Measurements from ENCODE around the gene HMGXB4.

HMGXB4 gene

GRCh38 chr22:35312198-35313059, 55.1 kb downstream of the HMGXB4 start:
- DNase-seq, result no peak

DNA sequence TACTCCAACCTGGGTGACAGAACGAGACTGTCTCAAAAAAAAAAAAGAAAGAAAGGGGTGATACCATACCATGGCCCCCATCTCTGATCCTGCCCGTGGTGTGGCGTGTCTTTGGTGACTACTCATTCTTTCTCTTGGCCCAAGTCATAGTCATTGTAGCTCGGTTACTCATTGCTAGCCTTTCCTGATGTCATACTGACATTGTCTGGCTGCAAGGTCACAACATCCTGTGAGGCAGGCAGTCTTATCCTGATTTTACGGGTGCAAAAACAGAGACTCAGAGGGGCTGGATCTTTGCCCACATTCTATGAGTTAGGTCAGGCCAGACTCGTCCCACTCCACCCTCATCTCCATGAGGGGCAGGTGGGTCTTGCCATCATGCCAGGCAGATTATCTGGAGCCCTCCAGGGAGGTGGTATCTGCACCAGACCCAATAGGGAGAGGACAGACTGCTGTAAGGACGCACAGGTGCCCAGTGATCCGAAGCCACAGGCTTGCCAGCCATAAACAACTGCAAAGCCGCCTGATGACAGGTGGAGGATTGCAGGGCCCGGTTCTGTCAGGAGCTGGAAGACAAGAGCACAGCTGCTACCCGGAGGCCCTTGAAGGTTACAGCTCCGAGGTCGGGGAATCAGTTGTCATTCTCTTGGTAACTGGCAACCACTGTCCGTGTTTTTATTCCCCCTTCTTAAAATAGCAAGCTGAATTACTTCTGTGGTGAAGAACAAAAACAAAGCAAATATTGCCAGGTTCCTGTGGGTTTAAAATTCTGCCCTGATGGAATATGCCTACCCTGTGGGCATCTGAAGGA, 56.2 kb downstream of the HMGXB4 start:
- no peak for DNase-seq

GRCh38 chr22:35314161-35314942, 57.1 kb downstream of the HMGXB4 start:
- DNase-seq, result no peak

DNA sequence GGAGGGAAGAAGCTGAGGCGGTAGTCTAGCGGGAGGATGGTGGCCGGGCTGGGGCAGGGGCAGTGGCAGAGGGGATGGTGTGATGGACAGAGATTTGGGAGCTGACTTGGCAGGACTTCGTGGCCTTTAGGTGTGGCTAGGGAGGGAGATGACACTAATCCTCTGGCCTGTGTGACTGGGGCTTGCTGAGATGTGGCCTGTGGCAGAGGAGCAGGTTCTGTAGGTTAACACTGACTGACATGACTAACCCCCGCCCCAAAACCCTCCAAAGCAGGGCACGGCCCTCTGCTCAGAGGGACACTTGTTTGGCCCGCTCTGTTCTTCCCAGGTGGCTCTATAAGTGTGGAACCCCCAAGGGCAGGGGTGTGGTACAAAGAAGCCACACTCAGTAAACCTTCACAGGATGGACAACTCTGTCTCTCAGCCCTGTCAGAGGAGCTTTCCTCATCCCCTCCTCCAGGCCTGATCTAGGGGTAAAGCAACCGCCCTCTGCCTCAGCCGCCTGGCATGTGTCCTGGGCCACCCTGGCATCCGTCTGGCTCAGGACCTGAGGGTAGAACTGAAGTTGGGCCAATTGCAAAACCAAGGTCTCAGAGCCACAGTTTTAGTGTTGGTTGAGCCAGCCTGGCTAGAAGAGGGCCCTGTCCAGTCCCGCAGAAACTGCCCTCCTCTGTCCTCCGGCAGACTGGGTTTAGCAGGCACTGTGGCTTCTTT, 58.0 kb downstream of the HMGXB4 start:
- DNase-seq, result no peak

DNA sequence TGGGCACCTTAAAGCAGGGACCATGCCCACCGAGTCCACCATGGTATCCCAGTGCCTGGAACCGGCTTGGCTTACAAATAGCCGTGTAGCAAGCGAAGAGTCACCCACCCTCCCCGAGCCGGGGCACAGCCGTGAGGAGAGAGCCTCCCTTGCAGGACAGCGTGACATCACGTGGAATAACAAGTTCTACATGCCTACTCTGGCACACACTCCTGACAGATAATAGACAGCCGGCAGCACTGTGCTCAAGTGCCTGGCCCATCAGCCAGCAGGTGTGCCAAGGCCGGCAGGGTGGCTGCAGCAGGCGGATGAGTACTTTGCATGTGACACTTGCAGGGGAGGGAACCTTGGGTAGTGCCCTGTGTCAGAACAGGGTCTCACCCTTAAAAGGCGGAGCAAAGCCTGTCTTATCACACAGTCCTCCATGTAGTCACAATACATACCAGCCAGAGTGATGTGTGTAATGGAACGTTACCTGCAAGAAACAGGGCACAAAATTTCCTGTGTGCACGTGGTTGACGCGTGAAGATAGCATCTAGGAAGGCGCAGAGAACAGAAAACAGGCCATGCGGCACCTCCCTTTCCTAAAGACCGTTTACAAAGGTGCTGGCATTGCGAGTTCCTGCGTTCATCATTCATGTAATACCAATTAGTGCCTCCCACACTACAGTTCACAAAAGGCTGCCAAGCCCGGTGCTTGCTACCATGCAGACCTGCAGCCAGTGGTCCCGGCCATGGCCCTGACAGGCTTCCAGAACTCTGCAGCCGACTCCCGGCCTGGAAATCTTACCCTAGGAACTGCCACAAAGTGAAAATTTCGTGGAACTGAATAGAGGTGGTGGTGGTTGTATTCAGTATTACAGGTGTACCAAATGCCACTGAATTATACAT, 58.8 kb downstream of the HMGXB4 start:
- no peak for DNase-seq

DNA sequence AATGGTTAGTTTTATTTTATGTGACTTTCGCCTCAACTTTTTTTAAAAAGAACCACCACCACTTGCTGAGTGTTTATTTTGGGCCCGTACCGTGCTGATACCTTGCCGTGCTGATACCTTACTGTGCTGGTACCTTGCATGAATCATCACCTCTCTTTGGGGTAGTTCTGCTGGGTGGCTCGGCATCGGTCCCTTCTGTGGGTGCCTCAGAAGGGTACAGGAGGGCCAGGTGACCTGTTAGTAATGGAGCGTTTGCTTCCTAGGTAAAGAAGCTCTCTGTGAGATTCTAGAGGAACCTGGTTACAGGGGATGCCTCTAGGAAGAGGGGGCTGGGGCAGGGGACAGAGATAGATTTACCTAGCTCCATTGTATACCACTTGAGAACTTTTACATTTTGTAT, 59.5 kb downstream of the HMGXB4 start:
- DNase-seq, result no peak

DNA sequence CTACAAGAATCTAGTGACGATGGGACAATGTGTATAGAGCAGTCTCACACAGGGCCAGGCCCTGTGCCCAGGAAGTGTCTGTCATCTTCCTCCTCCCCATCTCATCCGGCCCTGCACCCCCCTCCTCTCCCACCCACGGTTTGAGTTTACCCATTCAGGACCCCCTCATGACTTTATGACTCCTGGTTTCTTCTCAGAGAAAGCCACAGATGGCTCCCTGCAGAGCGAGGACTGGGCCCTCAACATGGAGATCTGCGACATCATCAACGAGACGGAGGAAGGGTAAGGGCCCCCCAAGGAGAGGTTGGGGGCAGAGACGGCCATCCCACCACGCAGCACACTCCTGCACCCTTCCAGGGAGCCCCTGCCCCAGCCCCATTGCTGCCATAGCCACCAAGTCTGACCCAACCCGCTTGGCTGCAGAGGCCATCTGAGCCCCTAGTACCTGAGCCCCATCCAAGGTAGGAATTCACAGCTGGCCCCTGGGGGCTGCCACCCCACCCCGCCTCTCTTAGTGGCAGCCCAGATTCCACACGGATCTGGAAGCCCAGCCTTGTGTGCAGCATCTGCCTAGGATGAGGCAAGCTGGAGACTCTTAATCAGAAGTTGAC, 60.5 kb downstream of the HMGXB4 start:
- no peak for DNase-seq

- DNase-seq, result no peak
These were observed 61.3 kb downstream of the HMGXB4 start for GRCh38 chr22:35318346-35319215.

DNA sequence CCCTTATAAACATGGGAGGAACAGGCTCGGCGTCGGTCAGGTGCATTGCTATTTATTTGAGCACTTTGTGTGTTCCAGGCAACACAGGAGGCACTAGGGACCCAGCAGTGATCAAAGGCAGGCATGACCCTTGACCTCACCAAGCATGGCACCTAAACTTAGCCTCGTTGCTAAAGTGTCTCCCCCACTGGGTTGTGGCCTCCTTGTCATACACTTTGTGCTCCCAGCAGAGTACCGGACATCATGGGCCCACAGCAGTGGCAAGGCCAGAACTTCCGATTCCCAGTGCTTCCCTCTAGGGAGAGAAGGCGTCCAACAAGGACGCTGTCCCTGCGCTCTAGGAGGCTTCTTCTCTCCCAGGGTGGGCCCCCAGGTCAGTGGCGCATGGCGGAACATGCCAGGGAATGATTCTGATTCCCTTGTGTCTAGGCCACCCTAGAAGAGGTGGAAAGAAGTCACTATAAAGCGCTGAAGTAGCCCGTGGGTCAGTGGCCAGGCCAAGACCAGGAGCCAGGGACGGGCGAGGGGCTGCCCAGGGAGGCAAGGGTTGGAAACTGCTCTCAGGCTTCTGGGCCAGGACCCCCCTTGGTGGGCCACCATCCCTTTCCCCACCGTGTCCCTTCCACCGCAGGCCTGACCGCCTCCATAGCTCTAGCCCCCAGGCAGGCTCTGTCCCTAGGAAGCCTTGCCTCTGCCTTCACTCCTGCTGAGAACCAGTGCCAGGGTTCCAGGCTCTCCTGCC, 62.1 kb downstream of the HMGXB4 start:
- DNase-seq, result no peak

- no peak for DNase-seq
These were observed 64.8 kb downstream of the HMGXB4 start for GRCh38 chr22:35322126-35322525.

DNA sequence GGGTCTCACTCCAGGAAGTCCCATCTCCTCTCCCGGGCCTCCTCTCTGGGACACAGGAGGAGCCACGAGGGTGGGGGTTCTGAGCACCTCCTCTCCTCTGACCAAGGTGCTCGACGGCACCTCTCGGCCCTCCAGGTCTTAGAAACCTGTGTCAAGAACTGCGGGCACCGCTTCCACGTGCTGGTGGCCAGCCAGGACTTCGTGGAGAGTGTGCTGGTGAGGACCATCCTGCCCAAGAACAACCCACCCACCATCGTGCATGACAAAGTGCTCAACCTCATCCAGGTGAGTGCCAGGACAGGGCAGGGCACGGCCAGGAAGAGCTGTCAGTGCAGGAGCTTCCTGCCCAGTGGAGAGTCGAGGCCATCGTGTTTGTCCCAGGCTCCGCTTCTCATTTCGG, 65.6 kb downstream of the HMGXB4 start:
- DNase-seq, result no peak

GRCh38 chr22:35323305-35323704, 66.0 kb downstream of the HMGXB4 start:
- no peak for DNase-seq

GRCh38 chr22:35324067-35324466, 66.8 kb downstream of the HMGXB4 start:
- DNase-seq, result no peak

GRCh38 chr22:35324762-35325161, 67.5 kb downstream of the HMGXB4 start:
- no peak for DNase-seq

- no peak for DNase-seq
These were observed 67.9 kb downstream of the HMGXB4 start for GRCh38 chr22:35325209-35325608.

- no peak for DNase-seq
These were observed 69.7 kb downstream of the HMGXB4 start for GRCh38 chr22:35326854-35327562.

GRCh38 chr22:35327690-35328471, 70.6 kb downstream of the HMGXB4 start:
- DNase-seq, result no peak

- no peak for DNase-seq
These were observed 71.2 kb downstream of the HMGXB4 start for GRCh38 chr22:35328472-35328885.
